OCI-LY3 (cell line): Measurements from ENCODE around the gene ZNHIT6.

Source experiments
- EZH2phosphoT487 ChIP-seq: fragments of 200-600 bp; shearing (Covaris generic); IDR thresholded peaks from 2 replicates; pipeline ENCODE4 v1.6.1; 2018; ENCODE audit warnings: antibody characterized with exemption, mixed run types, low read depth
- TF ChIP-seq, protein P1 (sequence below): fragments of 200-600, 300-600 bp; sonication (generic); IDR thresholded peaks from 2 replicates; pipeline ENCODE4 v1.5.1; 2014; ENCODE audit warnings: antibody characterized with exemption, low read length, low read depth

DNA sequence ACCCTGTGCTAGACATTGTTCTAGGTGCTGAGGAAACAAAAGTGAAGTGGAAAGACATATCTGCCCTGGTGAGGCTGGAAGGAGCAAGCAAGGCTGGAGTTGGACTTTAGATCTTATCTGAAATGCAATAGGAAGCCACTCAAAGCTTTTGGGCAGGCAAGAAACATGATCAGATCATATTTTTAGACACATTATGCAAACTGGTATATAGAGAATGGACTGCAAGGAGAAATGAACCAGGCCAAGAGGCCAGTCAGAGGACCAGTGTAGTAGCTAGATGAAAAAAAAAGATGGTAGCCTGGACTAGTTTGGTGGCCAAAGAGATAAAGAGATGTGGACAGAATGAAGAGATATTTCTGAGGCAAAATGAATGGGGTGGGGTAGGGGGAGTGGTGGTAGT is 81.4 kb downstream of the ZNHIT6 start:
- TF ChIP-seq, protein P1, sequence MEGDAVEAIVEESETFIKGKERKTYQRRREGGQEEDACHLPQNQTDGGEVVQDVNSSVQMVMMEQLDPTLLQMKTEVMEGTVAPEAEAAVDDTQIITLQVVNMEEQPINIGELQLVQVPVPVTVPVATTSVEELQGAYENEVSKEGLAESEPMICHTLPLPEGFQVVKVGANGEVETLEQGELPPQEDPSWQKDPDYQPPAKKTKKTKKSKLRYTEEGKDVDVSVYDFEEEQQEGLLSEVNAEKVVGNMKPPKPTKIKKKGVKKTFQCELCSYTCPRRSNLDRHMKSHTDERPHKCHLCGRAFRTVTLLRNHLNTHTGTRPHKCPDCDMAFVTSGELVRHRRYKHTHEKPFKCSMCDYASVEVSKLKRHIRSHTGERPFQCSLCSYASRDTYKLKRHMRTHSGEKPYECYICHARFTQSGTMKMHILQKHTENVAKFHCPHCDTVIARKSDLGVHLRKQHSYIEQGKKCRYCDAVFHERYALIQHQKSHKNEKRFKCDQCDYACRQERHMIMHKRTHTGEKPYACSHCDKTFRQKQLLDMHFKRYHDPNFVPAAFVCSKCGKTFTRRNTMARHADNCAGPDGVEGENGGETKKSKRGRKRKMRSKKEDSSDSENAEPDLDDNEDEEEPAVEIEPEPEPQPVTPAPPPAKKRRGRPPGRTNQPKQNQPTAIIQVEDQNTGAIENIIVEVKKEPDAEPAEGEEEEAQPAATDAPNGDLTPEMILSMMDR, result no peak
- TF ChIP-seq EZH2phosphoT487, result no peak
